Uterus (tissue), 4 donors: ENCODE measurements around the gene ACSBG1. TPM values are rescaled to one million over a fixed set of nuclear protein-coding genes. Genes with fewer than 3 reads are reported as not detected.

Source experiments
- DNase-seq, 2 donors: peaks; one replicate each; pipeline ENCODE4 v3.0.0-alpha.2; 2019 to 2020
- H3K27ac ChIP-seq, 2 donors: fragments of 200-600 bp; sonication (generic); 1 replicate in 1 of 2; 2 replicates in 1 of 2; pipeline ENCODE4 v1.5.1; 2016 to 2018
- H3K27me3 ChIP-seq, 2 donors: fragments of 200-600 bp; sonication (generic); one replicate each; pipeline ENCODE4 v1.5.1; 2018 to 2019; ENCODE audit warnings: control low read depth in 1 of 2
- H3K36me3 ChIP-seq, 2 donors: fragments of 200-600 bp; sonication (generic); one replicate each; pipeline ENCODE4 v1.5.1; 2019; ENCODE audit warnings: control low read depth in 1 of 2
- H3K4me1 ChIP-seq, 2 donors: fragments of 200-600 bp; sonication (generic); one replicate each; pipeline ENCODE4 v1.5.1; 2018 to 2019; ENCODE audit warnings: control low read depth in 1 of 2
- H3K4me3 ChIP-seq, 2 donors: fragments of 200-600 bp; sonication (generic); 1 replicate in 1 of 2; 2 replicates in 1 of 2; pipeline ENCODE4 v1.5.1; 2018 to 2019; ENCODE audit warnings: mild to moderate bottlenecking in 1 of 2
- H3K9me3 ChIP-seq, 2 donors: fragments of 200-600 bp; sonication (generic); one replicate each; pipeline ENCODE4 v1.5.1; 2019; ENCODE audit warnings: control low read depth in 1 of 2
- POLR2A ChIP-seq, 2 donors: fragments of 450-650 bp; IDR thresholded peaks; one replicate each; pipeline ENCODE4 v1.6.1; 2016; ENCODE audit warnings: antibody characterized with exemption in 2 of 2, mild to moderate bottlenecking in 1 of 2, moderate library complexity in 1 of 2
- intact Hi-C: fragments of 100-400 bp; cut with DNase I; formaldehyde crosslinking; loops from one replicate; pipeline ENCODE4 v1.15.1; 2023; ENCODE audit warnings: low total_unique reads
- total RNA-seq, 4 donors: library from RNA; depleted of rRNA in 3 of 4; stranded (reverse); fragments of >200 nt in 3 of 4; gene quantifications; one replicate each; pipeline versions ENCODE4 v1.1.0 to v1.2.4, GENCODE V29; 2014 to 2023
- TF ChIP-seq, protein P1 (sequence below), 4 experiments: fragments of 200-600 bp in 2 of 4; fragments of 450-650 bp in 2 of 4; sonication (generic) in 2 of 4; IDR thresholded peaks; one replicate each; pipeline ENCODE4 v1.5.1; 2016 to 2019; ENCODE audit warnings: antibody characterized with exemption in 4 of 4, mild to moderate bottlenecking in 2 of 4, moderate library complexity in 1 of 4
- donor health status: DM: yes; HTN: yes; CAD: no.

Gene ACSBG1
- total RNA-seq, 4 donors from 2014 or later: 3.5 TPM; not detected in 3

GRCh38 chr15:78212546-78213424 is 21.6 kb downstream of the ACSBG1 start:
- no peak overlapping the region for H3K4me3 ChIP-seq
- intact Hi-C loops: no loop called here
- DNase-seq: no peak
- no peak overlapping the region for H3K27ac ChIP-seq
- no peaks in the 10 kb centered on the region for H3K4me1 ChIP-seq
- H3K36me3 ChIP-seq: no peaks in the 10 kb centered on the region
- TF ChIP-seq, protein P1, sequence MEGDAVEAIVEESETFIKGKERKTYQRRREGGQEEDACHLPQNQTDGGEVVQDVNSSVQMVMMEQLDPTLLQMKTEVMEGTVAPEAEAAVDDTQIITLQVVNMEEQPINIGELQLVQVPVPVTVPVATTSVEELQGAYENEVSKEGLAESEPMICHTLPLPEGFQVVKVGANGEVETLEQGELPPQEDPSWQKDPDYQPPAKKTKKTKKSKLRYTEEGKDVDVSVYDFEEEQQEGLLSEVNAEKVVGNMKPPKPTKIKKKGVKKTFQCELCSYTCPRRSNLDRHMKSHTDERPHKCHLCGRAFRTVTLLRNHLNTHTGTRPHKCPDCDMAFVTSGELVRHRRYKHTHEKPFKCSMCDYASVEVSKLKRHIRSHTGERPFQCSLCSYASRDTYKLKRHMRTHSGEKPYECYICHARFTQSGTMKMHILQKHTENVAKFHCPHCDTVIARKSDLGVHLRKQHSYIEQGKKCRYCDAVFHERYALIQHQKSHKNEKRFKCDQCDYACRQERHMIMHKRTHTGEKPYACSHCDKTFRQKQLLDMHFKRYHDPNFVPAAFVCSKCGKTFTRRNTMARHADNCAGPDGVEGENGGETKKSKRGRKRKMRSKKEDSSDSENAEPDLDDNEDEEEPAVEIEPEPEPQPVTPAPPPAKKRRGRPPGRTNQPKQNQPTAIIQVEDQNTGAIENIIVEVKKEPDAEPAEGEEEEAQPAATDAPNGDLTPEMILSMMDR (IDR thresholded peaks at IDR 0.05): no peak
- H3K9me3 ChIP-seq: no peaks in the 10 kb centered on the region
- no peaks in the 10 kb centered on the region for H3K27me3 ChIP-seq

DNA sequence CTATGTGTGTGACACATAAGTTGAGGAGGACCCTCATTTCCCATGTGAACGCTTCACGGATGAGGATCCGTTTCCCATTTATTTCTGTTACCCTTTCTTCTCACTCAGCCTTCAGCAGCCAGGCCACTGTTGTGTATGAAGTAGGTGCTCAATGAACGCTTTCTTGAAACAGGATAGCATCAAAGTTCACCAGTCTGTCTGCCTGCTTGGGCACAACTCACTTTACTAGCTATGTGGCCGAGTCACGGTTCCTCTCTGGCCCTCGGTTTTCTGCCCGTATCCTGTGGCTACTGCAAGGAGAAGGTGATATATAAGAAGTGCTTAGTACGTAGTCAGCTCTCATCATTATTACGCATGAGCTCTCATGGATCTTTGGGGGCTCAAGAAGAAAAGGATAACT is 22.4 kb downstream of the ACSBG1 start:
- intact Hi-C loops: no loop called here
- no peak for DNase-seq
- H3K36me3 ChIP-seq: no peaks in the 10 kb centered on the region
- no peaks in the 10 kb centered on the region for H3K9me3 ChIP-seq
- no peaks in the 10 kb centered on the region for H3K4me1 ChIP-seq
- H3K4me3 ChIP-seq: no peak overlapping the region
- TF ChIP-seq, protein P1 (IDR thresholded peaks at IDR 0.05): no peak
- TF ChIP-seq POLR2A (IDR thresholded peaks at IDR 0.05): no peak
- H3K27ac ChIP-seq: no peak overlapping the region
- no peaks in the 10 kb centered on the region for H3K27me3 ChIP-seq

DNA sequence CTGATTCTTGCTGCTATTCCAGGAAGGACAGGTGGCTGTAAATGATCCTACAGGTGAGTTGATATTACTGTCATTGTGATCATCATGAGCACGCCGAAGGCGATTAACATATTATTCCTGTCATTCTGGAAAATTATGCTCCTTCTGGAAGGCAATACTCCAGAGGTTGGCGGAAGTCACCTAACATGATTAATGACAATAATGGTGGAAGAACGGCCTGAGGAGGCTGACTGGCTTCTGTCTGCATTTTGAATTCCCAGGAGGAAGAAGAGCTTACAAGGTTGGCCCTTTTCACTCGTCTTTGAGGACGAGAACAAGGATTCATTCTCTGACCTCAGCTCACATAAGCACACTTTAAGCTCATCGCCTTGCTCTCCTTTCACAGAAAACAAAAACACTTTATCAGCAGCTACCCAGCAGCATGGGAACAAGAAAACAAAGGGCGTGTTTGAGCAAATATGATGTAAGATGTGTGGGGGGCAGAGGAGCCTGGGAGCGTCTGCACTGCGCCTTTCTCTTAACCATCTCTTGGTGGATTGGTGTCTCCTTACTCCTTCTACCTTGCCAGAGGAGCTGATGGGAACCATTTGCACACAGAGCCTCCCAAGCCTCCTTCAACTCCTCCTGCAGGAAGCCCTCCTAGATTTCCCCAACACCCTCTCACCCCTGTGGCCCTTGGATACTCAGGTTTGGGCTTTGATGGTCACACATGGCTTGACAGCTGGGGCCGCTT is 23.0 kb downstream of the ACSBG1 start:
- H3K36me3 ChIP-seq: no peaks in the 10 kb centered on the region
- H3K9me3 ChIP-seq: no peaks in the 10 kb centered on the region
- no peak overlapping the region for H3K27ac ChIP-seq
- H3K4me1 ChIP-seq: no peaks in the 10 kb centered on the region
- no peak overlapping the region for H3K4me3 ChIP-seq
- intact Hi-C loops: no loop called here
- no peaks in the 10 kb centered on the region for H3K27me3 ChIP-seq
- DNase-seq: no peak
- TF ChIP-seq, protein P1 (IDR thresholded peaks at IDR 0.05): no peak
- TF ChIP-seq POLR2A (IDR thresholded peaks at IDR 0.05): no peak

DNA sequence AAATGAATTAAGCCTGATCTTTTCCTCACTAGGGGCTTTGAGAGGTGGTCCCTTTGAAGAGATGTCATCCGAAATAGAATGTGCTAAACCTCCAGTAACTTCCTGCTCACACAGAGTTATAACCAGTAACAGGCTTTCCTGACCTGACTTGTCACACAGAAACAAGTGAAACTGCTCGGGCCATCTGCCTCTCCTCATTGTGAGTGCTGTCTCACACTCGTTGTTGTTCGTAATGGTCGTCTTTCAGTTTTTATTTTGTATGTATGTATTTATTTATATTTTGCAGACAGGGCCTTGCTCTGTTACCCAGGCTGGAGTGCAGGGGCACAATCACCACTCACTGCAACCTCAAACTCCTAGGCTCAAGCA is 24.0 kb downstream of the ACSBG1 start:
- H3K27ac ChIP-seq: no peak overlapping the region
- H3K27me3 ChIP-seq: no peaks in the 10 kb centered on the region
- H3K36me3 ChIP-seq: no peaks in the 10 kb centered on the region
- no peak for TF ChIP-seq POLR2A (IDR thresholded peaks at IDR 0.05)
- TF ChIP-seq, protein P1 (IDR thresholded peaks at IDR 0.05): no peak
- intact Hi-C loops: no loop called here
- H3K9me3 ChIP-seq: no peaks in the 10 kb centered on the region
- DNase-seq: no peak
- no peaks in the 10 kb centered on the region for H3K4me1 ChIP-seq
- H3K4me3 ChIP-seq: no peak overlapping the region
